ENCODE results near the gene NCOA4. TPM values are rescaled to one million over a fixed set of nuclear protein-coding genes. Genes with fewer than 3 reads are reported as not detected.
"Not testable (repeated sequence)": the region's sequence is repeated elsewhere in the genome, so short reads cannot be mapped to it uniquely, and the experiment has no call there.

NCOA4 gene
- total RNA-seq, 5 donors from 2014 or later (not counting 1 experiment from before 2014, with no cell fraction given), result 60.1 to 86.8 (median 75.3) TPM

DNA sequence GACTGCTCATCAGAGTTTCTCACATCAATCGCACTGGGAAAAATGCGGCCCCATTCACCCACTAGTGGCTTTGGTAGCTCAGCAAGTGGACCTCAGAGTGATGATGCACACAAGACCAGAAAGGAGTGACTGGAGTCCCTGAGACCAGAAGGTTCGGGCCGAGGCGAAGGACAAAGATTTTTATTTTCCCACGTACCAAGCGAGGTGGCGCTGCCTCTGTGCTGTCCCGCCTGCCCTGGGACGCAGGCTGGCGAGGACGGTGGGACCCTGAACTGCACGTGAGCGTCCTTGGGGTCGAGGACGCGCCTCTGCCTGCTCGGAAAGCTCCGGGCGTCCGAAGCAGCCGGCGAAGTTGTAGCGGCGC is 58.7 kb downstream of the NCOA4 start:
- Mint-ChIP-seq H3K4me1 (peaks cover 53 to 57% (median 57%) of the 10 kb centered on the region in 3 donors), H3K27ac (peak overlapping the region; percentile 72 to 82), H3K4me3 (peak overlapping the region; percentile 99 to 100 (median 99))
- H3K9me3 ChIP-seq; H3K36me3 ChIP-seq (ENCODE audit: control insufficient read depth in 2 of 2, extremely low read depth in 1 of 2, insufficient read depth in 1 of 2, low read length in 1 of 2); H3K27me3 Mint-ChIP-seq; H3K27ac ChIP-seq (ENCODE audit: low read length); H3K9me3 Mint-ChIP-seq; H3K27me3 ChIP-seq (replicated peaks in 1 of 2; ENCODE audit: control insufficient read depth in 2 of 2, extremely low read depth in 1 of 2, insufficient read depth in 2 of 2, low read length in 1 of 2); H3K36me3 Mint-ChIP-seq; POLR2A ChIA-PET: not testable (repeated sequence)
- 0% methylated on average over 13 of the region's 25 CpGs for WGBS (ENCODE audit: insufficient coverage)
- DNase-seq (peak in 9 of 35 experiments; percentile 2 to 25 (median 4)), ATAC-seq (replicated peaks in 1 of 4) (peak in 3 of 4 experiments; percentile 43 to 52 (median 47))
- CTCF ChIA-PET, result interaction anchor here in 1 of 2 donors (0.5 kb wide), 1 partner anchor 999 kb away, joined by 3 read pairs; no protein-coding TSS in a partner anchor
- H3K4me3 ChIP-seq (ENCODE audit: control insufficient read depth in 1 of 2, extremely low read depth in 1 of 2, low read length in 1 of 2), result peak overlapping the region; percentile 79
- peaks cover 8 to 14% of the 10 kb centered on the region in 2 experiments for H3K4me1 ChIP-seq (ENCODE audit: control insufficient read depth in 1 of 2, extremely low read depth in 1 of 2, insufficient read depth in 2 of 2, low read length in 2 of 2)

DNA sequence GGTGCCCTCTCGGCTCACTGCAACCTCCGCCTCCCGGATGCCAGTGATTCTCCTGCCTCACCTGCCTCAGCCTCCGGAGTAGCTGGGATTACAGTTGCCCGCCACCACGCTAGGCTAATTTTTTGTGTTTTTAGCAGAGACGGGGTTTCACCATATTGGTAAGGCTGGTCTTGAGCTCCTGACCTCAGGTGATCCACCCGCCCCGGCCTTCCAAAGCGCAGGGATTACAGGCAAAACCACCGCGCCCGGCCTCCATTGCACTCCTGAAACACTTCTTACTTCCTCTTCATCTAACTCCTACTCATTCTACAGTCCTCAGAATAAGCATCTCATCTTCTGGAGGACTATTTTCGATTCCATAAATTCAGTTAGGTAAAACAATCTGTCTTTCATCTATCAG is 59.4 kb downstream of the NCOA4 start:
- CTCF ChIA-PET, result interaction anchor here in 1 of 2 donors (0.5 kb wide), 1 partner anchor 998 kb away, joined by 3 read pairs; no protein-coding TSS in a partner anchor
- H3K9me3 Mint-ChIP-seq; H3K27ac ChIP-seq (ENCODE audit: low read length); H3K36me3 Mint-ChIP-seq; H3K27me3 ChIP-seq (replicated peaks in 1 of 2; ENCODE audit: control insufficient read depth in 2 of 2, extremely low read depth in 1 of 2, insufficient read depth in 2 of 2, low read length in 1 of 2); H3K36me3 ChIP-seq (ENCODE audit: control insufficient read depth in 2 of 2, extremely low read depth in 1 of 2, insufficient read depth in 1 of 2, low read length in 1 of 2); H3K27me3 Mint-ChIP-seq; DNase-seq; H3K27ac Mint-ChIP-seq; ATAC-seq (replicated peaks in 1 of 4); H3K4me3 ChIP-seq (ENCODE audit: control insufficient read depth in 1 of 2, extremely low read depth in 1 of 2, low read length in 1 of 2); H3K9me3 ChIP-seq; POLR2A ChIA-PET: not testable (repeated sequence)
- H3K4me3 Mint-ChIP-seq, result peak overlapping the region; percentile 99 to 100 (median 99)
- peaks cover 8 to 14% of the 10 kb centered on the region in 2 experiments for H3K4me1 ChIP-seq (ENCODE audit: control insufficient read depth in 1 of 2, extremely low read depth in 1 of 2, insufficient read depth in 2 of 2, low read length in 2 of 2)
- H3K4me1 Mint-ChIP-seq, result peaks cover 53 to 61% (median 61%) of the 10 kb centered on the region in 3 donors
- WGBS (ENCODE audit: insufficient coverage), result 81% methylated on average over 6 of the region's 14 CpGs

DNA sequence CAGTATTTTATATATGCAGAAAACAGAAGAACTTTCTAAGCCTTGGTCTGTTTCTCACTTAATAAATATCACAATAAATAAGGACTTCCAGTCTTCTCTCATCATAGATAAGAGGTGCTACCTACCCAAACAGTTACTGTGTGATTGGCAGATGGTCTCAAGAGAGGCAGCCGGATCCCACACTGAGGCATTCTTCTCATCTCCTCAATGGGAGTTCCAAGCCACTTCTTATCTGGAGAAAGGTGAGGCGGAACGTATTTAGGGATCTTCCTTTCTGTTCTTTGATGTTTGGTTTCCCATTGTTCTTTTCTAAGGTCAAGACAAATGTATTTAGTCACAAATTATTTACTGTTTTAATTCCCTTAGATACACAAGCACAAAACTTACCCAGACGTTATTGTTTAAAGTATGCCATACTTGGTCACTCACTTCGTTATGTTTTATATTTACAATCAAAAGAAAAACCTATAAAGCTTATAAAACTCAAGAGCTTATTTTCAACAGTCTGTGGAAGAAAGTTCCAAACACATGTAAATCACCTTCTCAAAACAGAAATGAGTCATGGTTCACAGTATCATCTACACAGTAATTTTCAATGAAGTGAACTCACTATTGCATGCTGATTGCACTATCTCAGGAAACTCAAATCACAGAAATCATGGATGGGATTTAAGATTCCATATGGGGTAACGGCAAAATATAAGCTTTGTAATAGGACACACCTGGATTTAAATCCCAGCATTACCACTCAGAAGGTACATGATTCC is 67.6 kb downstream of the NCOA4 start:
- H3K4me1 ChIP-seq (ENCODE audit: control insufficient read depth in 1 of 2, extremely low read depth in 1 of 2, insufficient read depth in 2 of 2, low read length in 2 of 2); H3K27ac Mint-ChIP-seq; CTCF ChIA-PET; H3K27ac ChIP-seq (ENCODE audit: low read length); H3K4me1 Mint-ChIP-seq; H3K4me3 Mint-ChIP-seq; ATAC-seq (replicated peaks in 1 of 4); H3K4me3 ChIP-seq (ENCODE audit: control insufficient read depth in 1 of 2, extremely low read depth in 1 of 2, low read length in 1 of 2); H3K27me3 Mint-ChIP-seq; POLR2A ChIA-PET; H3K9me3 Mint-ChIP-seq; H3K9me3 ChIP-seq; DNase-seq; H3K27me3 ChIP-seq (replicated peaks in 1 of 2; ENCODE audit: control insufficient read depth in 2 of 2, extremely low read depth in 1 of 2, insufficient read depth in 2 of 2, low read length in 1 of 2); H3K36me3 Mint-ChIP-seq; H3K36me3 ChIP-seq (ENCODE audit: control insufficient read depth in 2 of 2, extremely low read depth in 1 of 2, insufficient read depth in 1 of 2, low read length in 1 of 2): not testable (repeated sequence)
- no CpG with 5 or more reads among the region's 6 CpGs for WGBS (ENCODE audit: insufficient coverage)

DNA sequence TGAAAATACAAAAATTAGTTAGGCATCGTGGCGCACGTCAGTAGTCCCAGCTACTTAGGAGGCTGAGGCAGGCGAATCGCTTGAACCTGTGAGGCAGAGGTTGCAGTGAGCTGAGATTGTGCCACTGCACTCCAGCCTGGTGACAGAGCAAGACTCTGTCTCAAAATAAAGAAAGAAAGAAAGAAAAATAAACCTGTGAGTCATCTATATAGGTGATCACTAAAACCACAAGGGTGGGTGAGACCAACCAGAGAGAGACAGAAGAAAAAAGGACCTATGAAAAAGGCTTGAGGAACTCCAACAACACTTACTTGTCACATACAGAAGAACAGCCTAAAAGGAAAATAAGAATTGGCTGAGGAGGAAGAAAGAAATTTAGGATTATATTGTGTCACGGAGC is 72.5 kb downstream of the NCOA4 start:
- H3K9me3 Mint-ChIP-seq; ATAC-seq (replicated peaks in 1 of 4); DNase-seq; POLR2A ChIA-PET; H3K4me1 ChIP-seq (ENCODE audit: control insufficient read depth in 1 of 2, extremely low read depth in 1 of 2, insufficient read depth in 2 of 2, low read length in 2 of 2); H3K36me3 Mint-ChIP-seq; H3K27ac Mint-ChIP-seq; H3K4me3 ChIP-seq (ENCODE audit: control insufficient read depth in 1 of 2, extremely low read depth in 1 of 2, low read length in 1 of 2); H3K4me3 Mint-ChIP-seq; H3K27me3 Mint-ChIP-seq; H3K4me1 Mint-ChIP-seq; H3K27ac ChIP-seq (ENCODE audit: low read length); H3K9me3 ChIP-seq; H3K36me3 ChIP-seq (ENCODE audit: control insufficient read depth in 2 of 2, extremely low read depth in 1 of 2, insufficient read depth in 1 of 2, low read length in 1 of 2); CTCF ChIA-PET; H3K27me3 ChIP-seq (replicated peaks in 1 of 2; ENCODE audit: control insufficient read depth in 2 of 2, extremely low read depth in 1 of 2, insufficient read depth in 2 of 2, low read length in 1 of 2): not testable (repeated sequence)
- no CpG with 5 or more reads among the region's 6 CpGs for WGBS (ENCODE audit: insufficient coverage)

DNA sequence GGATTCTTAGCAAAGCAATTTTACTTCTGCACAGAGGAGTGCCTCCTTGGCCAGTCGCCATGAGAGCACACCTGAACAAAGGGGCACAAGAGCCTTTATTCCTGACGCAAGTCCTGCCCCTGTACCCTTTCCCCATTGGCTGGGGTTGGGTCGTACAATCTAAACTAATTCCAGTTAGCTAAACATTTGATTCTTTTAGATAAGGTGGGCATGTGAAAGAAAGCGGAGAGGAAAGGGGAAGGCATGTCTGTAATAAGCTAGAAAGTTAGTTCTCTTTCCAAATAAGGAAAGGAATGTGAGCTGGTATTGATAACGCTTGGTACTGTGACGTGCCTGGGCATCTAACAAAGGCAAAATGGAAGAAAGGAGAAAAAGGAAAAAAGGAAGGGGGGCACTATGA is 73.8 kb downstream of the NCOA4 start:
- H3K4me1 Mint-ChIP-seq; H3K36me3 Mint-ChIP-seq; H3K27me3 ChIP-seq (replicated peaks in 1 of 2; ENCODE audit: control insufficient read depth in 2 of 2, extremely low read depth in 1 of 2, insufficient read depth in 2 of 2, low read length in 1 of 2); H3K4me3 Mint-ChIP-seq; POLR2A ChIA-PET; H3K4me3 ChIP-seq (ENCODE audit: control insufficient read depth in 1 of 2, extremely low read depth in 1 of 2, low read length in 1 of 2); H3K9me3 Mint-ChIP-seq; H3K9me3 ChIP-seq; CTCF ChIA-PET; ATAC-seq (replicated peaks in 1 of 4); H3K4me1 ChIP-seq (ENCODE audit: control insufficient read depth in 1 of 2, extremely low read depth in 1 of 2, insufficient read depth in 2 of 2, low read length in 2 of 2); H3K27ac Mint-ChIP-seq; H3K36me3 ChIP-seq (ENCODE audit: control insufficient read depth in 2 of 2, extremely low read depth in 1 of 2, insufficient read depth in 1 of 2, low read length in 1 of 2); H3K27ac ChIP-seq (ENCODE audit: low read length); H3K27me3 Mint-ChIP-seq; DNase-seq: not testable (repeated sequence)
- no CpG with 5 or more reads among the region's 6 CpGs for WGBS (ENCODE audit: insufficient coverage)

Other genes with a start within 250 kb of the NCOA4 start
- gene AGAP4, start 183.1 kb downstream of the NCOA4 start, total RNA-seq, result 10 to 100 TPM; 29.7 to 37.1 (median 35.1) TPM
- 10 to 100 TPM; 24.5 to 27.0 (median 24.8) TPM for gene TIMM23, start 58.1 kb downstream of the NCOA4 start, total RNA-seq
- not detected for gene MSMB, start 15.6 kb upstream of the NCOA4 start, total RNA-seq